Transverse colon (tissue), 4 donors: ENCODE measurements around the gene MAPK14.

Source experiments
- EP300 ChIP-seq: sonication (generic); formaldehyde crosslinking; IDR thresholded peaks from one replicate; pipeline ENCODE4 v1.6.1; 2017; ENCODE audit warnings: antibody characterized with exemption, low read depth
- POLR2A ChIP-seq: fragments of 450-650 bp; IDR thresholded peaks from one replicate; pipeline ENCODE4 v1.6.1; 2016; ENCODE audit warnings: antibody characterized with exemption, mild to moderate bottlenecking, moderate library complexity
- POLR2AphosphoS5 ChIP-seq, 3 donors: sonication (generic); formaldehyde crosslinking; IDR thresholded peaks; one replicate each; pipeline ENCODE4 v1.6.1; 2016; ENCODE audit warnings: antibody characterized with exemption in 3 of 3
- TF ChIP-seq, protein P1 (sequence below), 5 experiments: fragments of 200-600 bp in 3 of 5; fragments of 450-650 bp in 2 of 5; sonication (generic) in 3 of 5; IDR thresholded peaks; 1 replicate in 2 of 5; 2 replicates in 3 of 5; pipeline ENCODE4 v1.5.1; 2016 to 2017; ENCODE audit warnings: antibody characterized with exemption in 5 of 5, inconsistent platforms in 3 of 5, mild to moderate bottlenecking in 2 of 5, moderate library complexity in 1 of 5

DNA sequence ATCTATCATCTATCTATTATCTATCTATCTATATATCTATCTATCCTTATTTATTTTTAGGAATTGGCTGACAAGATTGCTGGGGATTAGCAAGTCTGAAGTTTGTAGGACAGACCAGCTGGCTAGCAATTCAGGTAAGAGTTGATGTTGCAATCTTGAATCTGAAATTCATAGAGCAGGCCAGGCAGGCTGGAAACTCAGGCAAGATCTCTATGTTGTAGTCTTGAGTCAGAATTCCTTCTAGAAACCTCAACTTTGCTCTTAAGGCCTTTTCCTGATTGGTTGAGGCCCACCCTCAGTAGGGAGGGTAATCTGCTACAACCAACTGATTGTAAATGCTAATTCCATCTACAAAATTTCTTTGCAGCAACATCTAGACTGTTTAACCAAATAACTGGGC lies 121.9 kb downstream of the MAPK14 start:
- TF ChIP-seq, protein P1, sequence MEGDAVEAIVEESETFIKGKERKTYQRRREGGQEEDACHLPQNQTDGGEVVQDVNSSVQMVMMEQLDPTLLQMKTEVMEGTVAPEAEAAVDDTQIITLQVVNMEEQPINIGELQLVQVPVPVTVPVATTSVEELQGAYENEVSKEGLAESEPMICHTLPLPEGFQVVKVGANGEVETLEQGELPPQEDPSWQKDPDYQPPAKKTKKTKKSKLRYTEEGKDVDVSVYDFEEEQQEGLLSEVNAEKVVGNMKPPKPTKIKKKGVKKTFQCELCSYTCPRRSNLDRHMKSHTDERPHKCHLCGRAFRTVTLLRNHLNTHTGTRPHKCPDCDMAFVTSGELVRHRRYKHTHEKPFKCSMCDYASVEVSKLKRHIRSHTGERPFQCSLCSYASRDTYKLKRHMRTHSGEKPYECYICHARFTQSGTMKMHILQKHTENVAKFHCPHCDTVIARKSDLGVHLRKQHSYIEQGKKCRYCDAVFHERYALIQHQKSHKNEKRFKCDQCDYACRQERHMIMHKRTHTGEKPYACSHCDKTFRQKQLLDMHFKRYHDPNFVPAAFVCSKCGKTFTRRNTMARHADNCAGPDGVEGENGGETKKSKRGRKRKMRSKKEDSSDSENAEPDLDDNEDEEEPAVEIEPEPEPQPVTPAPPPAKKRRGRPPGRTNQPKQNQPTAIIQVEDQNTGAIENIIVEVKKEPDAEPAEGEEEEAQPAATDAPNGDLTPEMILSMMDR (IDR thresholded peaks at IDR 0.05): no peak
- no peak for TF ChIP-seq POLR2A
- TF ChIP-seq EP300: no peak
- TF ChIP-seq POLR2AphosphoS5 (IDR thresholded peaks at IDR 0.05): no peak
